Ascending aorta (tissue), 2 donors: ENCODE data around the gene CCDC38. TPM values are rescaled to one million over a fixed set of nuclear protein-coding genes. Genes with fewer than 3 reads are reported as not detected.

Experiments used
- DNase-seq, 2 donors: peaks; one replicate each; pipeline ENCODE4 v3.0.0-alpha.2; 2019; ENCODE audit warnings: low spot score in 2 of 2
- H3K27ac ChIP-seq, 2 donors: fragments of 200-600 bp; sonication (generic); one replicate each; pipeline ENCODE4 v1.5.1; 2016 to 2017; ENCODE audit warnings: mild to moderate bottlenecking in 1 of 2
- H3K27me3 ChIP-seq: fragments of 200-600 bp; sonication (generic); one replicate; pipeline ENCODE4 v1.5.1; 2017
- H3K36me3 ChIP-seq, 2 donors: fragments of 200-600 bp; sonication (generic); one replicate each; pipeline ENCODE4 v1.5.1; 2016
- H3K4me1 ChIP-seq, 2 donors: fragments of 200-600 bp; sonication (generic); one replicate each; pipeline ENCODE4 v1.5.1; 2016 to 2017; ENCODE audit warnings: mild to moderate bottlenecking in 1 of 2
- H3K4me3 ChIP-seq, 2 donors: fragments of 200-600 bp; sonication (generic); one replicate each; pipeline ENCODE4 v1.5.1; 2016 to 2017; ENCODE audit warnings: mild to moderate bottlenecking in 1 of 2
- H3K9me3 ChIP-seq, 2 donors: fragments of 200-600 bp; sonication (generic); one replicate each; pipeline ENCODE4 v1.5.1; 2016
- CTCF ChIP-seq, 3 experiments: fragments of 200-600 bp in 2 of 3; fragments of 450-650 bp in 1 of 3; sonication (generic) in 2 of 3; IDR thresholded peaks; one replicate each; pipeline ENCODE4 v1.5.1; 2016 to 2019; ENCODE audit warnings: antibody characterized with exemption in 3 of 3, mild to moderate bottlenecking in 1 of 3, moderate library complexity in 1 of 3
- intact Hi-C: fragments of 100-400 bp; cut with DNase I; formaldehyde crosslinking; loops from one replicate; pipeline ENCODE4 v1.15.1; 2023
- total RNA-seq: library from RNA; depleted of rRNA; stranded (reverse); fragments of >200 nt; gene quantifications from one replicate; pipeline ENCODE4 v1.1.0, GENCODE V29; 2016

The CCDC38 gene
- total RNA-seq, 1 donor from 2014 or later = not detected

- no peak for DNase-seq
- intact Hi-C loops = no loop called here
- no peak for TF ChIP-seq CTCF (IDR thresholded peaks at IDR 0.05)
- H3K9me3 ChIP-seq = no peaks in the 10 kb centered on the region
- H3K36me3 ChIP-seq = no peaks in the 10 kb centered on the region
- H3K4me1 ChIP-seq = no peaks in the 10 kb centered on the region
- H3K4me3 ChIP-seq = no peak overlapping the region
- no peaks in the 10 kb centered on the region for H3K27me3 ChIP-seq
- no peak overlapping the region for H3K27ac ChIP-seq
Measured at GRCh38 chr12:95967301-95967700, 24.9 kb upstream of the CCDC38 start.

GRCh38 chr12:95966287-95966870, 24.0 kb upstream of the CCDC38 start:
- no peaks in the 10 kb centered on the region for H3K9me3 ChIP-seq
- no peaks in the 10 kb centered on the region for H3K27me3 ChIP-seq
- H3K4me1 ChIP-seq = no peaks in the 10 kb centered on the region
- intact Hi-C loops = no loop called here
- H3K27ac ChIP-seq = no peak overlapping the region
- no peak overlapping the region for H3K4me3 ChIP-seq
- DNase-seq = no peak
- no peak for TF ChIP-seq CTCF (IDR thresholded peaks at IDR 0.05)
- no peaks in the 10 kb centered on the region for H3K36me3 ChIP-seq

- H3K4me1 ChIP-seq = no peaks in the 10 kb centered on the region
- intact Hi-C loops = no loop called here
- no peak for TF ChIP-seq CTCF (IDR thresholded peaks at IDR 0.05)
- no peak overlapping the region for H3K4me3 ChIP-seq
- H3K36me3 ChIP-seq = no peaks in the 10 kb centered on the region
- DNase-seq = no peak
- no peaks in the 10 kb centered on the region for H3K9me3 ChIP-seq
- H3K27ac ChIP-seq = no peak overlapping the region
- no peaks in the 10 kb centered on the region for H3K27me3 ChIP-seq
Measured at GRCh38 chr12:95963096-95963495, 20.7 kb upstream of the CCDC38 start.

GRCh38 chr12:95962222-95962621, 19.8 kb upstream of the CCDC38 start:
- no peak for DNase-seq
- TF ChIP-seq CTCF (IDR thresholded peaks at IDR 0.05) = no peak
- Histone ChIP-seq H3K36me3 (no peaks in the 10 kb centered on the region), H3K4me1 (no peaks in the 10 kb centered on the region), H3K27me3 (no peaks in the 10 kb centered on the region), H3K9me3 (no peaks in the 10 kb centered on the region), H3K27ac (no peak overlapping the region), H3K4me3 (no peak overlapping the region)
- intact Hi-C loops = no loop called here

GRCh38 chr12:95960241-95960640, 17.8 kb upstream of the CCDC38 start:
- no peak for TF ChIP-seq CTCF (IDR thresholded peaks at IDR 0.05)
- Histone ChIP-seq H3K4me3 (no peak overlapping the region), H3K27me3 (no peaks in the 10 kb centered on the region), H3K36me3 (no peaks in the 10 kb centered on the region), H3K27ac (no peak overlapping the region), H3K9me3 (no peaks in the 10 kb centered on the region), H3K4me1 (no peaks in the 10 kb centered on the region)
- intact Hi-C loops = no loop called here
- no peak for DNase-seq

GRCh38 chr12:95959107-95959506, 16.7 kb upstream of the CCDC38 start:
- no peaks in the 10 kb centered on the region for H3K27me3 ChIP-seq
- TF ChIP-seq CTCF (IDR thresholded peaks at IDR 0.05) = no peak
- intact Hi-C loops = no loop called here

More at GRCh38 chr12:95959107-95959506, 16.7 kb upstream of the CCDC38 start:
- DNase-seq = no peak
- H3K27ac ChIP-seq = no peak overlapping the region
- no peaks in the 10 kb centered on the region for H3K4me1 ChIP-seq
- no peaks in the 10 kb centered on the region for H3K36me3 ChIP-seq
- no peaks in the 10 kb centered on the region for H3K9me3 ChIP-seq
- H3K4me3 ChIP-seq = no peak overlapping the region
